Activated CD4-positive, alpha-beta T cell treated with anti-CD3 and anti-CD28 coated beads, Interleukin-10, Interleukin-2, amounts not matched to agents 100 ng/mL and 50 ng/mL, durations not matched to agents 16 hours and 8 hours (primary cell): ENCODE measurements around the gene CHIT1.

Experiments
- DNase-seq: peaks from one replicate; pipeline ENCODE4 v3.0.0-alpha.2; 2020

The CHIT1 gene

GRCh38 chr1:203187689-203188264 lies 41.7 kb downstream of the CHIT1 start:
- no peak for DNase-seq

GRCh38 chr1:203187304-203187685 lies 42.2 kb downstream of the CHIT1 start:
- no peak for DNase-seq

- no peak for DNase-seq
Measured at GRCh38 chr1:203186446-203187303, 42.8 kb downstream of the CHIT1 start, which contains the start of gene CHI3L1. Gene CHI3L1 (minus strand): TSS chr1:203186704. CDS start chr1:203186623, 81 bp downstream.

- DNase-seq: no peak
Measured at GRCh38 chr1:203186091-203186445, 43.4 kb downstream of the CHIT1 start.

- DNase-seq: no peak
Measured at GRCh38 chr1:203185585-203185984, 43.9 kb downstream of the CHIT1 start.

GRCh38 chr1:203185061-203185461 lies 44.4 kb downstream of the CHIT1 start:
- no peak for DNase-seq

GRCh38 chr1:203184467-203184866 lies 45.0 kb downstream of the CHIT1 start:
- no peak for DNase-seq

- DNase-seq: no peak
Measured at GRCh38 chr1:203183828-203184227, 45.6 kb downstream of the CHIT1 start.

GRCh38 chr1:203182387-203182953 lies 47.0 kb downstream of the CHIT1 start:
- DNase-seq: no peak

- DNase-seq: no peak
Measured at GRCh38 chr1:203181586-203182386, 47.7 kb downstream of the CHIT1 start.

GRCh38 chr1:203180611-203181330 lies 48.7 kb downstream of the CHIT1 start:
- no peak for DNase-seq

GRCh38 chr1:203179667-203180005 lies 49.8 kb downstream of the CHIT1 start:
- DNase-seq: no peak

- DNase-seq: no peak
Measured at GRCh38 chr1:203178821-203179666, 50.4 kb downstream of the CHIT1 start.

- DNase-seq: no peak
Measured at GRCh38 chr1:203178083-203178482, 51.4 kb downstream of the CHIT1 start.

- no peak for DNase-seq
Measured at GRCh38 chr1:203177470-203178039, 51.9 kb downstream of the CHIT1 start.

- DNase-seq: no peak
Measured at GRCh38 chr1:203177036-203177405, 52.5 kb downstream of the CHIT1 start.

GRCh38 chr1:203176273-203177035 lies 53.0 kb downstream of the CHIT1 start:
- DNase-seq: no peak

GRCh38 chr1:203175827-203176241 lies 53.6 kb downstream of the CHIT1 start:
- no peak for DNase-seq

- no peak for DNase-seq
Measured at GRCh38 chr1:203175237-203175826, 54.1 kb downstream of the CHIT1 start, which contains the start of gene MYBPH. Gene MYBPH (minus strand): TSS chr1:203175826. CDS start chr1:203175755, 71 bp downstream.
